Measurements from ENCODE around the gene GALNS. TPM values are rescaled to one million over a fixed set of nuclear protein-coding genes. Genes with fewer than 3 reads are reported as not detected.

GALNS gene
- total RNA-seq, 6 experiments from 2014 or later = 16.6 to 20.7 (median 18.2) TPM

GRCh38 chr16:88902744-88903143 is 46.0 kb upstream of the GALNS start:
- Mint-ChIP-seq H3K4me3 (no peak overlapping the region), H3K27me3 (ENCODE audit: insufficient read depth) (peaks cover 11% of the 10 kb centered on the region; the same call in 1 of the 2 replicates), H3K27ac (no peak overlapping the region), H3K4me1 (ENCODE audit: low read depth) (peaks cover 2% of the 10 kb centered on the region; the same call in 1 of the 2 replicates), H3K9me3 (no peaks in the 10 kb centered on the region), H3K36me3 (ENCODE audit: low read depth) (no peaks in the 10 kb centered on the region)
- no peak for TF ChIP-seq CTCF (IDR thresholded peaks at IDR 0.05)
- no peak for DNase-seq

- Mint-ChIP-seq H3K36me3 (ENCODE audit: low read depth) (no peaks in the 10 kb centered on the region), H3K27ac (no peak overlapping the region), H3K9me3 (no peaks in the 10 kb centered on the region), H3K4me1 (ENCODE audit: low read depth) (no peaks in the 10 kb centered on the region), H3K4me3 (no peak overlapping the region), H3K27me3 (ENCODE audit: insufficient read depth) (peaks cover 8% of the 10 kb centered on the region; the same call in 1 of the 2 replicates)
- no peak for DNase-seq
- TF ChIP-seq CTCF (IDR thresholded peaks at IDR 0.05) = no peak
Measured at GRCh38 chr16:88901718-88902337, 45.1 kb upstream of the GALNS start.

- Mint-ChIP-seq H3K36me3 (ENCODE audit: low read depth) (no peaks in the 10 kb centered on the region), H3K4me3 (no peak overlapping the region), H3K27ac (no peak overlapping the region), H3K27me3 (ENCODE audit: insufficient read depth) (peaks cover 8% of the 10 kb centered on the region; the same call in 1 of the 2 replicates), H3K4me1 (ENCODE audit: low read depth) (no peaks in the 10 kb centered on the region), H3K9me3 (no peaks in the 10 kb centered on the region)
- TF ChIP-seq CTCF (IDR thresholded peaks at IDR 0.05) = no peak
- no peak for DNase-seq
Measured at GRCh38 chr16:88900662-88901052, 43.9 kb upstream of the GALNS start.

- no peak overlapping the region for H3K27ac Mint-ChIP-seq
- H3K27me3 Mint-ChIP-seq (ENCODE audit: insufficient read depth) = peaks cover 12% of the 10 kb centered on the region
- H3K36me3 Mint-ChIP-seq (ENCODE audit: low read depth) = no peaks in the 10 kb centered on the region
- H3K9me3 Mint-ChIP-seq = no peaks in the 10 kb centered on the region
- no peak overlapping the region for H3K4me3 Mint-ChIP-seq
- no peak for TF ChIP-seq CTCF (IDR thresholded peaks at IDR 0.05)
- H3K4me1 Mint-ChIP-seq (ENCODE audit: low read depth) = no peaks in the 10 kb centered on the region
- DNase-seq = no peak
Measured at GRCh38 chr16:88899901-88900661, 43.3 kb upstream of the GALNS start.

- Mint-ChIP-seq H3K4me1 (ENCODE audit: low read depth) (no peaks in the 10 kb centered on the region), H3K4me3 (no peak overlapping the region), H3K9me3 (no peaks in the 10 kb centered on the region), H3K27me3 (ENCODE audit: insufficient read depth) (peaks cover 16% of the 10 kb centered on the region), H3K36me3 (ENCODE audit: low read depth) (no peaks in the 10 kb centered on the region), H3K27ac (no peak overlapping the region)
- TF ChIP-seq CTCF (IDR thresholded peaks at IDR 0.05) = no peak
- DNase-seq = no peak
Measured at GRCh38 chr16:88897696-88898425, 41.1 kb upstream of the GALNS start.
